Tongue (tissue), 2 donors: ENCODE results near the gene FOXN1. TPM values are rescaled to one million over a fixed set of nuclear protein-coding genes. Genes with fewer than 3 reads are reported as not detected.

Source experiments
- DNase-seq: peaks from one replicate; pipeline ENCODE4 v3.0.0-alpha.2; 2015
- total RNA-seq: library from RNA; depleted of rRNA; stranded (reverse); fragments of >200 nt; gene quantifications from one replicate; pipeline ENCODE4 v1.2.3, GENCODE V29; 2014

Gene FOXN1
- total RNA-seq, 1 donor from 2014 or later, result 0.21 TPM

- DNase-seq, result no peak
Observed at GRCh38 chr17:28526381-28526780, 20.2 kb downstream of the FOXN1 start.

- no peak for DNase-seq
Observed at GRCh38 chr17:28527181-28527681, 21.1 kb downstream of the FOXN1 start.

GRCh38 chr17:28527859-28528258, 21.7 kb downstream of the FOXN1 start:
- DNase-seq, result no peak

- DNase-seq, result no peak
Observed at GRCh38 chr17:28528327-28529012, 22.3 kb downstream of the FOXN1 start.

- DNase-seq, result no peak
Observed at GRCh38 chr17:28529013-28529400, 22.9 kb downstream of the FOXN1 start.

- no peak for DNase-seq
Observed at GRCh38 chr17:28530250-28530649, 24.1 kb downstream of the FOXN1 start.

GRCh38 chr17:28530926-28531325, 24.8 kb downstream of the FOXN1 start:
- DNase-seq, result no peak

GRCh38 chr17:28532050-28532960, 26.2 kb downstream of the FOXN1 start:
- DNase-seq, result no peak

- DNase-seq, result no peak
Observed at GRCh38 chr17:28533091-28533807, 27.1 kb downstream of the FOXN1 start.

- DNase-seq, result no peak
Observed at GRCh38 chr17:28534740-28535375, 28.7 kb downstream of the FOXN1 start.

GRCh38 chr17:28536532-28537218, 30.5 kb downstream of the FOXN1 start:
- DNase-seq, result no peak

- no peak for DNase-seq
Observed at GRCh38 chr17:28537219-28537610, 31.1 kb downstream of the FOXN1 start.

GRCh38 chr17:28538296-28538895, 32.2 kb downstream of the FOXN1 start:
- DNase-seq, result no peak

- DNase-seq, result no peak
Observed at GRCh38 chr17:28540231-28540630, 34.1 kb downstream of the FOXN1 start.

- no peak for DNase-seq
Observed at GRCh38 chr17:28541439-28541838, 35.3 kb downstream of the FOXN1 start.

GRCh38 chr17:28544402-28545140, 38.4 kb downstream of the FOXN1 start:
- DNase-seq, result no peak

GRCh38 chr17:28545141-28545503, 39.0 kb downstream of the FOXN1 start:
- no peak for DNase-seq

- DNase-seq, result no peak
Observed at GRCh38 chr17:28545787-28546415, 39.8 kb downstream of the FOXN1 start.

- no peak for DNase-seq
Observed at GRCh38 chr17:28547096-28547622, 41.0 kb downstream of the FOXN1 start.
